ENCODE data around the gene SEMA4A.
"Not testable (repeated sequence)": the region's sequence is repeated elsewhere in the genome, so short reads cannot be mapped to it uniquely, and the experiment has no call there.

Gene SEMA4A

GRCh38 chr1:156153362-156153761 is at the start of gene SEMA4A:
Gene SEMA4A, plus strand, starts transcription at chr1:156153585. Its CDS starts 994 bp downstream, at chr1:156154579.
- no peak for DNase-seq

DNA sequence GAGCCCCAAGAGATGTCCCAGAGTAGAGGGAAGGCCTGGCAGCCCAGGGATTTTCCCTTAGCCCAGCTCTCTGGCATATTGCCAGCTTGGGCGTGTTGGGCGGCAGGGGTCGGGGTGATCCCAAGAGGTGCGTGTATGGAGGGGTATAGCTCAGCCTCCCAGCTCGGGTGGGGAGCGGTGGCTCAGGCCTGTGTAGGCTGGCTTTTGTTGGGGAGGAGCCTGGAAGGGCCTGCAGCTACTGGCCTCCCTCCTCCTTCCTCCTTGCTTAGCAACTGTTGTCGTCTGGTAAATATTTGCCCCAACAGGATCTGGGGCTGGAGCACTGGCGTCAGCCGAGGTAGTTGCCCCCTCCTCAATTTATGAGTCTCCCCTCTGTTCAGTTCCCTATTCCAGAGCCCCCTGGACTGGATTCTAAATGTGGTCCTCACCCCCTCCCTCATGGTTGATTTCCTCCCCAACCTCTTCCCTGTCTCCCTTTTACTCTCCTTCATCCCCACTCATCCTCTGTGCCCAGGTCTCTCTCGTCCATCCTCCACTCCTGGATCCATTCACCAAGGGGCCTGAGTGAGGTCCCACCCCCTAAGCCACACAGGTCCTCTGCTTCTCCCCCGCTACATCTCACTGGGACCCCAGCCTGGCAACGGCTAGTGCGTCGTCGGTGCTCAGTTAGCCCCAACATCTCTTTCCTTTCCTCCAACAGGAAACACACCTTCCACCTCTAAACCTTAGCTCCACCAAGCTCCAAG is 49.1 kb upstream of the SEMA4A start:
- peak; percentile 90 for DNase-seq

GRCh38 chr1:156104861-156105832 is 48.2 kb upstream of the SEMA4A start:
- DNase-seq: no peak

- DNase-seq: no peak
Observed at GRCh38 chr1:156106624-156107488, 46.5 kb upstream of the SEMA4A start.

- no peak for DNase-seq
Observed at GRCh38 chr1:156108057-156108456, 45.3 kb upstream of the SEMA4A start.

- DNase-seq: no peak
Observed at GRCh38 chr1:156108664-156109241, 44.6 kb upstream of the SEMA4A start.

DNA sequence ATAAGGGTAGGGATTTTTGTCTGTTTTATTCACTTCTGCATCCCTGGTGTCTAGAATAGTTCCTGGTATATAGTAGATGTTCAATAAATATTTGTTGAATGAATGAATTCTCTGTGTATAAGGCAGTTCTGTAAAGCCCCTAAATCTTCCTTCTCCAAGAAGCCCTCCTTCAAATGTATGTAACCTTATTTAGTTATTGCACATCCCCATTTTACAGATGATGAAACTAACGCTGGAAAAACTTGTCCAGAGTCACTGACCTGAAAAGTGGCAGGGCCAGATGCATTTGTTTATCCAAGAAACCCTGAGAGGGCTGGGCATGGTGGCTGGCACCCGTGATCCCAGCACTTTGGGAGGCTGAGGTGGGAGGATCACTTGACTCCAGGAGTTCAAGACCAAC is 43.1 kb upstream of the SEMA4A start:
- no peak for DNase-seq

DNA sequence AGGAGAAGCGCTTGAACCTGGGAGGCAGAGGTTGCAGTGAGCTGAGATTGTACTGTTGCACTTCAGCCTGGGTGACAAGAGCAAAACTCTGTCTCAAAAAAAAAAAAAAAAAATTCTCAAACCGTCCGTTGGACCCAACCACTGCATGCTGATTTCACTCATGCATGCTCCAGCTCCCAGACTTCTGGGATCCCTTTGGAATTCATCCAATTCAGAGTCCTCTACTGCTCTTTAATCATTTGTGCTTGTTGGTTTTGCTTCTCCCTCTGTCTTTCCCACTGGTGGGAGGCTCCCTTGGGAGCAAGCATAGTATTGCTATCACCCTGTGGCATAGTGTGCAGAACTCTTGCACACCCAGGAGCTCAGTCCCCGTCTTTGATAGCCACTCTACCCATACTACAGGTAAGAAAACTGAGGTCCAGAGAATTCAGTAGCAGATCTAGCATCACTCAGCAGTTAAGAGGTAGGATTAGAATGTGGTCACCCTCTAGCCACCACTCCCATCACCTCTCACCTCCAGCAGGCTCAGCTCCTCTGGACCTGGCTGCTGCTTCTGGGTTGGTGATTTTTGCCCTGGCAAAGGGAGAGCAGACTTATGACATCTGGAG is 41.9 kb upstream of the SEMA4A start:
- no peak for DNase-seq

- DNase-seq: no peak
Observed at GRCh38 chr1:156112276-156113137, 40.9 kb upstream of the SEMA4A start.

DNA sequence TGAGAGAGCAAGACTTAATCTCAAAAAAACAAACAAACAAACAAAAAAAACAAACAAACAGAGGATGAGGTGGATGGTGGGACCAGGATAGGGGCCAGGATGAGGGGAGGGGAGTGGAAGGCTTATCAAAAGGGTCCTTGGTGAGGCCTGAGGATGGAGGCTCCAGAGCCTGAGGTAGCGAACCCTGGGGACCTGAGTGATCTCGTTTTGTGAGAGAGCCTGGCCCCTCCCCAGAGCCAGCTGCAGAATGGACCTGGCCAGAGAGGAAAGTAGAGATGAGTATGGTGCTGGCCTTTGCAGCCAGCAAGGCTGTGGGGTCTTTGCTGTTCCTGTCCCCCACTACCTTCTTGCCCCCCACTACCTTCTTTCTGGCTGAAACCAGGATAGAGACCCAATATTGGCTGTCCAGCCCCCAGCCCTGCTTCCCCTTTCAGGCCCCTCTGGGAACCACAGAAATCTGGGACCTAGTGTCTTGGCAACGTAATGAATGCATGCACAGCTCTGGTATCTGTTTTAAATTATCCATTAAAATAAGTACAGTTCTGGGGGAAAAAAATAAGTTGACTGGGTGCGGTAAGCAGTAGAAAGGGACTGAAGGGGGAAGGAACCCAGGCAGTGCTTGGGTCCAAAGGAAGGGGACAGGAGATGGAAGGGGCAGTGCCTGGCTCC is 40.0 kb upstream of the SEMA4A start:
- no peak for DNase-seq

DNA sequence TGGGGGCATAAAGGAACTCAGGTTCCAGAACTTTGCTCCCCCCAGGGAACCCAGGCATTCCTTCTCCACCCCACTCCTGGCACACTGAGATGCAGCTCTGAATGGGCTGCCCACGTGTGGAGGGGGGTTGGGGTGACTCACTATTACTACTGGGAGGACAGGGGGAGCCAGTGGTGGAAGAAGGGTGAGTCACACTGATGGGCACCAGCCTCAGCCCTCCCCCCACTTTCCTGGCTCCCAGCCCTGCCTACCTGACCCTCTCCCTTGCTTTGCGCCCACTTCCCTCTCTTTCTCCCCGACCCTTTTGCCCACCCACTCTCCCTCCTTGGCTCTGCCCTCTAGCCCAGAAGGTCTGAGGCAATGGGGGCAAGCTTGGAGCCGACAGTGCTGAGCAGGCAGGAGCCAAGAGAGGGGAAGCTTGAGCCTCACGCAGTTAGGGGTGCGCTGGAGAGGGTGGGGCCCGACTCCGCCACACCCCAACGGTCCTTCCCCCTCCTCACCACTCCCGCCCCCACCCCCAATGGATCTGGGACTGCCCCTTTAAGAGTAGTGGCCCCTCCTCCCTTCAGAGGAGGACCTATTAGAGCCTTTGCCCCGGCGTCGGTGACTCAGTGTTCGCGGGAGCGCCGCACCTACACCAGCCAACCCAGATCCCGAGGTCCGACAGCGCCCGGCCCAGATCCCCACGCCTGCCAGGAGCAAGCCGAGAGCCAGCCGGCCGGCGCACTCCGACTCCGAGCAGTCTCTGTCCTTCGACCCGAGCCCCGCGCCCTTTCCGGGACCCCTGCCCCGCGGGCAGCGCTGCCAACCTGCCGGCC is 39.1 kb upstream of the SEMA4A start, which contains the start of gene LMNA:
Gene LMNA, plus strand, starts transcription at position 611 of the 818 bp plus-strand sequence. CDS start 208 bp downstream, outside the sequence.
- peak; percentile 86 for DNase-seq

- DNase-seq: no peak
Observed at GRCh38 chr1:156114919-156115513, 38.4 kb upstream of the SEMA4A start.

- no peak for DNase-seq
Observed at GRCh38 chr1:156115514-156116374, 37.6 kb upstream of the SEMA4A start.

DNA sequence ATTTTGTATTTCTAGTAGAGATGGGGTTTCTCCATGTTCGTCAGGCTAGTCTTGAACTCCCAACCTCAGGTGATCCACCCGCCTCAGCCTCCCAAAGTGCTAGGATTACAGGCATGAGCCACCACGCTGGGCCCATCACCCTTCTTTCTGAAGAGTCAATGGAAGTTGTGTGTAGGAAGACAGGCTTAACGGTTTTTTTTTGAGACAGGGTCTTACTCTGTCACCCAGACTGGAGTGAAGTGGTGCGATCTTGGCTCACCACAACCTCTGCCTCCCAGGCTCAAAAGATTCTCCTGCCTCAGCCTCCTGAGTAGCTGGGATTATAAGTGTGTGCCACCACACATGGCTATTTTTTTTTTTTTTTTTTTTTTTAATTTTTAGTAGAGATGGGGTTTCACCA is 36.7 kb upstream of the SEMA4A start:
- not testable (repeated sequence) for DNase-seq

GRCh38 chr1:156117414-156118176 is 35.8 kb upstream of the SEMA4A start:
- no peak for DNase-seq

- no peak for DNase-seq
Observed at GRCh38 chr1:156118177-156118868, 35.1 kb upstream of the SEMA4A start.
